Right lobe of liver (tissue), 6 donors: ENCODE measurements around the gene SPON1. TPM values are rescaled to one million over a fixed set of nuclear protein-coding genes. Genes with fewer than 3 reads are reported as not detected.

Experiments used
- ATAC-seq, 4 donors: fragments of 200-7000 bp; cut with Tn5 transposase; one replicate each; pipeline ENCODE4 v1.9.1; 2020; ENCODE audit warnings: mild to moderate bottlenecking in 4 of 4, moderate library complexity in 4 of 4
- DNase-seq, 3 donors: peaks; one replicate each; pipeline ENCODE4 v3.0.0-alpha.2; 2020
- H3K27ac ChIP-seq, 3 donors: fragments of 200-600 bp; one replicate each; pipeline ENCODE4 v1.8.0; 2022
- H3K27me3 ChIP-seq, 2 donors: fragments of 200-600 bp; one replicate each; pipeline ENCODE4 v1.8.0; 2022
- H3K36me3 ChIP-seq, 4 donors: fragments of 200-600 bp; sonication (generic) in 1 of 4; one replicate each; pipeline versions ENCODE4 v1.5.1 to v1.8.0; 2017 to 2022; ENCODE audit warnings: control low read depth in 1 of 4
- H3K4me1 ChIP-seq, 4 donors: fragments of 200-600 bp; sonication (generic) in 1 of 4; one replicate each; pipeline versions ENCODE4 v1.5.1 to v1.8.0; 2017 to 2022; ENCODE audit warnings: control low read depth in 1 of 4
- H3K4me3 ChIP-seq, 3 donors: fragments of 200-600 bp; one replicate each; pipeline ENCODE4 v1.8.0; 2022
- H3K9me3 ChIP-seq, 4 donors: fragments of 200-600 bp; sonication (generic) in 1 of 4; one replicate each; pipeline versions ENCODE4 v1.5.1 to v1.8.0; 2017 to 2022; ENCODE audit warnings: control low read depth in 1 of 4
- CTCF ChIP-seq, 4 donors: fragments of 200-600 bp in 3 of 4; fragments of 450-650 bp in 1 of 4; IDR thresholded peaks; one replicate each; pipeline versions ENCODE4 v1.5.1 to v1.8.0; 2016 to 2022; ENCODE audit warnings: antibody characterized with exemption in 4 of 4, mild to moderate bottlenecking in 2 of 4
- POLR2A ChIP-seq: fragments of 450-650 bp; IDR thresholded peaks from one replicate; pipeline ENCODE4 v1.6.1; 2017; ENCODE audit warnings: antibody characterized with exemption, mild to moderate bottlenecking
- WGBS: methylation state at CpG from one replicate; pipeline ENCODE4 v1.1.6; 2018; ENCODE audit warnings: low coverage, low lambda C conversion rate; ENCODE audit not compliant: insufficient coverage; ENCODE audit errors: missing lambda C conversion rate; 5-methylcytosine and 5-hydroxymethylcytosine counted together
- intact Hi-C, 2 donors: fragments of 100-400 bp; cut with DNase I; formaldehyde crosslinking; loops; one replicate each; pipeline versions ENCODE4 v1.11.2 to v1.14.1; 2022
- small RNA-seq, 2 experiments: library from RNA; depleted of rRNA; stranded (forward); fragments of <200 nt; gene quantifications; one replicate each; pipeline ENCODE3, GENCODE V24; 2016
- total RNA-seq, 6 experiments: library from RNA; depleted of rRNA in 2 of 6; stranded (reverse); fragments of >200 nt in 2 of 6; fragmentation: NEBNext Ultra II Directional in 3 of 6; extraction: Animal tissue kit (Norgen Biotek cat#: 25700) in 3 of 6; gene quantifications; one replicate each; pipeline versions ENCODE4 v1.1.0 to v1.2.4, GENCODE V29; 2016 to 2023
- donor health status: DM: no; HTN: yes; CAD: no.
- donor health status: DM: no; HTN: no; CAD: no.
- donor health status: DM: no; HTN: no; CAD: no.
- donor health status: DM: no; HTN: yes; CAD: no.
- donor health status: DM: no; HTN: yes; CAD: no.

SPON1 gene
- total RNA-seq, 6 experiments from 2014 or later = 0.51 to 2.4 (median 1.6) TPM

- Histone ChIP-seq H3K36me3 (no peaks in the 10 kb centered on the region), H3K27me3 (no peaks in the 10 kb centered on the region), H3K4me3 (no peak overlapping the region), H3K4me1 (peaks cover 0 to 19% (median 10%) of the 10 kb centered on the region in 4 donors), H3K9me3 (no peaks in the 10 kb centered on the region), H3K27ac (no peak overlapping the region)
- intact Hi-C loops = no loop called here
- no peak for TF ChIP-seq CTCF (IDR thresholded peaks at IDR 0.05)
- TF ChIP-seq POLR2A = no peak
- no peak for DNase-seq
- ATAC-seq = no peak
- WGBS = 65% methylated on average over 1 of the region's 1 CpG
Observed at GRCh38 chr11:14310679-14311078, 348.2 kb downstream of the SPON1 start.

GRCh38 chr11:14312736-14313438 is 350.4 kb downstream of the SPON1 start:
- no peaks in the 10 kb centered on the region for H3K36me3 ChIP-seq
- H3K4me3 ChIP-seq = no peak overlapping the region
- WGBS = 65% methylated on average over 4 of the region's 4 CpGs
- DNase-seq (no peak), ATAC-seq (no peak)
- H3K9me3 ChIP-seq = no peaks in the 10 kb centered on the region
- H3K27ac ChIP-seq = no peak overlapping the region
- H3K27me3 ChIP-seq = no peaks in the 10 kb centered on the region
- peaks cover 0 to 17% (median 9%) of the 10 kb centered on the region in 4 donors for H3K4me1 ChIP-seq
- TF ChIP-seq POLR2A (no peak), CTCF (IDR thresholded peaks at IDR 0.05) (no peak)
- intact Hi-C loops = no loop called here

- WGBS = 79% methylated on average over 2 of the region's 2 CpGs
Observed at GRCh38 chr11:14314127-14314526, 351.6 kb downstream of the SPON1 start.

GRCh38 chr11:14315130-14315529 is 352.6 kb downstream of the SPON1 start:
- intact Hi-C loops = no loop called here
- DNase-seq = no peak
- Histone ChIP-seq H3K4me3 (no peak overlapping the region), H3K27me3 (no peaks in the 10 kb centered on the region), H3K4me1 (peaks cover 0 to 10% (median 0%) of the 10 kb centered on the region in 4 donors), H3K36me3 (no peaks in the 10 kb centered on the region), H3K9me3 (no peaks in the 10 kb centered on the region), H3K27ac (no peak overlapping the region)
- TF ChIP-seq CTCF (IDR thresholded peaks at IDR 0.05) (no peak), POLR2A (no peak)
- 88% methylated on average over 2 of the region's 2 CpGs for WGBS
- no peak for ATAC-seq

More at GRCh38 chr11:14314127-14314526, 351.6 kb downstream of the SPON1 start:
- ATAC-seq = no peak
- intact Hi-C loops = no loop called here
- Histone ChIP-seq H3K4me3 (no peak overlapping the region), H3K27ac (no peak overlapping the region), H3K9me3 (no peaks in the 10 kb centered on the region), H3K36me3 (no peaks in the 10 kb centered on the region), H3K4me1 (peaks cover 0 to 13% (median 2%) of the 10 kb centered on the region in 4 donors), H3K27me3 (no peaks in the 10 kb centered on the region)
- TF ChIP-seq POLR2A (no peak), CTCF (IDR thresholded peaks at IDR 0.05) (no peak)
- no peak for DNase-seq

Small RNA genes within 50 kb of the gene (small RNA-seq; reads per million reads assigned to genes)
- gene RNA5SP332 = 0 reads per million in 2 experiments
